NCI-H2171 treated with DMSO at 0.1 percent for 48 hours (cell line): Measurements from ENCODE around the gene LRRN4.

Experiments used
- DNase-seq: peaks from one replicate; lab custom pipeline; 2025; lab: John Stamatoyannopoulos, UW

LRRN4 gene

GRCh38 chr20:6030453-6031080 lies 23.3 kb downstream of the LRRN4 start:
- no peak for DNase-seq

DNA sequence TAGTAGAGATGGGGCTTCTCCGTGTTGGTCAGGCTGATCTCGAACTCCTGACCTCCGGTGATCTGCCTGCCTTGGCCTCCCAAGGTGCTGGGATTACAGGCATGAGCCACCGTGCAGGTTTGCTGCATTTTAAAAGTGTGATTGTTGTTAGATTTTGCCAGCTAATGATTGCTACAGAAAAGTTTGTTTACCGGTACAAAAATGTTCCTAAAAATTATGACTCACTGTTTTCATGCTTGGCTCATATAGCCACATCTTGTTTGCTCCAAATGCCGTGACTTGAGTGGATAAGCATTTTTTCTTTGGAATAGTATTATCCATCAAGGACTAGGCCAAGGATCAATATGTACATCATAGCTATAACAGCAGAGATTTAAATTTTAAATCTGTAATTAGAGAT lies 24.3 kb downstream of the LRRN4 start:
- DNase-seq, result no peak

DNA sequence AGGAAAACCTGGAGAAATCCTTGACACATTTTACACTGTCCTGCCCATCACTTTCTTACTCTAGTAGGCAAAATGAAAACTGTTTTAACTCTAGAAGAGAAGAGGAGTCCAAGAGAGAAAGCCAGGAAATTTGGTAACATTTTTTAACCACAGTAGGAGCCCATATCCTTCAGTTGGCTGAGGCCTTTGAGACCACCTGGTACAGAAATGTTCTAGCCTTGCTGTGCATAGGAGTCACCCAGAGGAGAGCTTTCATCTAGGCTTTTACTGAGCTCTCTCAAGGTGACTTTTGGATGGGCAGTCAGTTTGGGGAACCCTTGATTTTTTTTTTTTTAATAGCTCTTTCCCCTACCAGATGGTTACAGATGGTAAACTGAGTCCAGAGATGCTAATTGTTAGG lies 25.0 kb downstream of the LRRN4 start:
- DNase-seq, result no peak

- DNase-seq, result no peak
These were observed 27.8 kb downstream of the LRRN4 start for GRCh38 chr20:6026051-6026450.

DNA sequence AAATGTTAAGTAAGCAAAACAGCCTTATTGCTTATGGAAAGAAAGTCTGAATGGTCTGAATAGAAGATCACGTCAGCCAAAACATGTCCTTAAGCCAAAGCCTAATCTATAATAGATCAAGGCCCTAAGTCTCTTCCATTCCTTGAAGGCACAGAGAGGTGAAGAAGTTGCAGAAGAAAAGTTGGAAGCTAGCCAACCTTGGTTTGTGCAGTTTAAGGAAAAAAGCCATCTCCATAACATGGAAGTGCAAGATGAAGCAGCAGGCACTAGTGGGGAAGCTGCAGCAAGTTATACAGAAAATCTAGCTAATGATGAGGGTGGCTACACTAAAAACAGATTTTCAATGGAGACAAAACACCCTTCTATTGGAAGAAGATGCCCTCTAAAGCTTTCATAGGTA lies 29.1 kb downstream of the LRRN4 start:
- no peak for DNase-seq

- DNase-seq, result no peak
These were observed 36.0 kb downstream of the LRRN4 start for GRCh38 chr20:6017880-6018279.

GRCh38 chr20:6017467-6017866 lies 36.4 kb downstream of the LRRN4 start:
- no peak for DNase-seq

GRCh38 chr20:6014957-6015356 lies 38.9 kb downstream of the LRRN4 start:
- no peak for DNase-seq

GRCh38 chr20:6014017-6014416 lies 39.8 kb downstream of the LRRN4 start:
- DNase-seq, result no peak

DNA sequence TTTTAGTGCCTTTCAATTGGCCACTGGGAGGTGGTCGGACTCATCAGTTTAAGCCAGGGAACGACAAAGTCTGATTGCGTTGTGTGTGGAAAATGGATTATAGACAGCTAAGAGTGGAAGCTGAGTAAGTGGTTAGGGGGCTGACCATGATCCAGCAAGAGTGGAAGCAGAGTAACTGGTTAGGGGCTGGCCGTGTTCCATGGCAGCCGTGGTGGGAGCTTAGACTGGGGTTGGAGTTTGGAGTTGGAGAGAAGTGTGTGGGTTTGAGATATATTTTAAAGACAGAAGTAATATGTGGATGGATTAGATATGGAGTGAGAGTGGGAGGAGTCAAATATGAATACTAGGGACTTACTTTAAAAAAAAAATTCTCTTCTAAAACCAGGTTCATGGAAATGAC lies 41.7 kb downstream of the LRRN4 start:
- no peak for DNase-seq

GRCh38 chr20:6008254-6008653 lies 45.6 kb downstream of the LRRN4 start:
- DNase-seq, result no peak

GRCh38 chr20:6007529-6008103 lies 46.2 kb downstream of the LRRN4 start:
- DNase-seq, result no peak

GRCh38 chr20:6007094-6007528 lies 46.7 kb downstream of the LRRN4 start:
- DNase-seq, result no peak

GRCh38 chr20:6006603-6006949 lies 47.3 kb downstream of the LRRN4 start:
- DNase-seq, result no peak

DNA sequence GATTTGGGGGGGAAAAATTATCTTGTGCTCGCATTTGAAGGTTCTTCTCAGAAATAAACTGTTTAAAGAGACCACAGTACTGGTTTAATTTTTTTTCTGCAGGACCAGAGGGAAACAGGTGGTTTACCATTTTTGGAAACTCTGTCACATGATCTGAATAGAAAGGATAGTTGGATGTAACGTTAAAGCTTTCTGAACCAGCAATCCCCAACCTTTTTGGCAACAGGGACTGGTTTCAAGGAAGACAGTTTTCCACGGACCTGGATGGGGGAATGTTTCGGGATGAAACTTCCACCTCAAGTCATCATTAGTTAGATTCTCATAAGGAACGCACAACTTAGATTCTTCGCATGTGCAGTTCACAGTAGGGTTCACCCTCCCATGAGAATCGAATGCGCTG lies 53.0 kb downstream of the LRRN4 start:
- DNase-seq, result no peak

GRCh38 chr20:5999783-6000182 lies 54.1 kb downstream of the LRRN4 start:
- no peak for DNase-seq

- DNase-seq, result no peak
These were observed 57.1 kb downstream of the LRRN4 start for GRCh38 chr20:5996765-5997164.

DNA sequence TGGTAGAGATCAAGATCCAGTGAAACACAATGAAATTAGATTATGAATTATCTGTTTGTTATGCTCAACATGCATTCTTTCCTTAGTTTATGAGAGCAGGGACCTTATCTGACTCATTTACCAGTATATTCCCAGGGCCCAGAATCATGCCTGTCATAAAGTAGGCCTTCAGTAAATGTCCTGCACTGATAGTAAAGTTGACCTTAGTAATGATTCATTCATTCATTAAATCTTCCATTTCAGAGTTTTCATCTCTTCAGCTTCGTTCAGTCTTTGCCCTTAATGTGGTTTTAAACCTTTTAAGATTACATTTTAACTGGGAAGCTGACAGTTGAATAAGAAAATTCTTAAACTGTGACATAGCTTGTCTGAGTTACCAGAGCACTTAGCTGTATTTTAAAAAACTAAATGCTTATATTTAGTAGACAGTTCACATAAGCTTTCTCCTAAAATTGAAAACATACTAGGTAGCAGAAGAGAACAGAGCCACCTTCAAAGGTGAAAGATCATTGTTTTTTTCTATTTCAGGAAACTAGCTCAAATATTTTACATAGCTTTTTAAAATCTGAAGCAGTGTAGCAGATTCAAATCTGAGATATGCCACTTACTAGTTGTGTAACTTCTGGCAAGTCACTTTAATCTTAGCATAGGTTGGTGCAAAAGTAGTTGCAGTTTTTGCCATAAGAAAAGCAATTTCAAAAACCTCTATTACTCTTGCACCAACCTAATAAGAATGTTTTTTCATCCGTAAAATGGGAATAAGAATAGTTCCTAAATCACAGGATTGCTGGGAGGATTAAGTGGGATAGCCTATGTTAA lies 62.0 kb downstream of the LRRN4 start:
- no peak for DNase-seq

GRCh38 chr20:5990946-5991345 lies 62.9 kb downstream of the LRRN4 start:
- no peak for DNase-seq
